HFF-Myc (cell line): ENCODE data around the gene IRX1.

ENCODE experiments used
- DNase-seq: peaks from one replicate; pipeline ENCODE4 v3.0.0-alpha.2; 2011; ENCODE audit warnings: low read depth; ENCODE audit errors: extremely low read depth
- H3K4me3 ChIP-seq: replicated peaks from 2 replicates; pipeline ENCODE4 v1.5.1; 2011; ENCODE audit warnings: low read depth, mild to moderate bottlenecking, control low read depth, low read length
- CTCF ChIP-seq: IDR thresholded peaks from 2 replicates; pipeline ENCODE4 v1.5.1; 2012; ENCODE audit warnings: mild to moderate bottlenecking, low read depth, low read length, control low read depth; ENCODE audit errors: missing control alignments

The IRX1 gene

GRCh38 chr5:3607541-3608181, 12.0 kb downstream of the IRX1 start:
- DNase-seq: no peak
- H3K4me3 ChIP-seq: no peak overlapping the region
- no peak for TF ChIP-seq CTCF

- DNase-seq: no peak
- no peak for TF ChIP-seq CTCF
- H3K4me3 ChIP-seq: no peak overlapping the region
Observed at GRCh38 chr5:3609120-3609681, 13.6 kb downstream of the IRX1 start.

GRCh38 chr5:3612591-3613042, 17.0 kb downstream of the IRX1 start:
- TF ChIP-seq CTCF: no peak
- no peak for DNase-seq
- H3K4me3 ChIP-seq: no peak overlapping the region

GRCh38 chr5:3613726-3614125, 18.1 kb downstream of the IRX1 start:
- DNase-seq: no peak
- H3K4me3 ChIP-seq: no peak overlapping the region

GRCh38 chr5:3615217-3615616, 19.6 kb downstream of the IRX1 start:
- no peak for DNase-seq
- no peak overlapping the region for H3K4me3 ChIP-seq
- no peak for TF ChIP-seq CTCF

More at GRCh38 chr5:3613726-3614125, 18.1 kb downstream of the IRX1 start:
- no peak for TF ChIP-seq CTCF

GRCh38 chr5:3615829-3616228, 20.2 kb downstream of the IRX1 start:
- H3K4me3 ChIP-seq: no peak overlapping the region
- DNase-seq: no peak
- TF ChIP-seq CTCF: no peak

GRCh38 chr5:3619579-3619978, 23.9 kb downstream of the IRX1 start:
- H3K4me3 ChIP-seq: no peak overlapping the region
- TF ChIP-seq CTCF: no peak
- no peak for DNase-seq
